IMR-90 (cell line): Measurements from ENCODE around the gene NFIA. TPM values are rescaled to one million over a fixed set of nuclear protein-coding genes. Genes with fewer than 3 reads are reported as not detected.

Source experiments
- ATAC-seq: fragments of 200-7000 bp; cut with Tn5 transposase; 2 replicates; pipeline ENCODE4 v1.9.1; 2020; ENCODE audit warnings: low read depth, mild to moderate bottlenecking, moderate library complexity
- BruUV-seq: library from RNA; stranded (reverse); fragments of 400-500 nt; replicated peaks from 2 replicates; lab custom pipeline; 2021; lab: Mats Ljungman, UMichigan
- CTCF ChIA-PET: fragments of 300-600 bp; formaldehyde crosslinking; extraction: SDS; loops from one replicate; lab custom pipeline; 2021; ENCODE audit warnings: antibody characterized with exemption; lab: Yijun Ruan, JAX
- POLR2A ChIA-PET: fragments of 300-600 bp; sonication (Branson Sonifier 250); formaldehyde crosslinking; loops from one replicate; lab custom pipeline; 2022; ENCODE audit warnings: antibody characterized with exemption; ENCODE audit not compliant: unreplicated experiment; lab: Charles Lee
- DNase-seq: peaks from one replicate; pipeline ENCODE4 v3.0.0; 2013
- H2AFZ ChIP-seq: replicated peaks from 2 replicates; pipeline ENCODE3; 2013; ENCODE audit warnings: low read length, mild to moderate bottlenecking; ENCODE audit not compliant: poor library complexity
- H2AK5ac ChIP-seq: 2 replicates; pipeline ENCODE4 v1.6.1; 2013; ENCODE audit warnings: low read depth, low read length, inconsistent platforms
- H2AK9ac ChIP-seq: replicated peaks from 2 replicates; pipeline ENCODE3; 2013; ENCODE audit warnings: mild to moderate bottlenecking, low read depth, low read length, moderate library complexity; ENCODE audit not compliant: poor library complexity
- H2BK120ac ChIP-seq: 2 replicates; pipeline ENCODE4 v1.6.1; 2013; ENCODE audit warnings: low read depth, low read length, inconsistent platforms
- H2BK15ac ChIP-seq: 3 replicates; pipeline ENCODE4 v1.6.1; 2013; ENCODE audit warnings: low read depth, low read length, inconsistent platforms
- H2BK20ac ChIP-seq: 2 replicates; pipeline ENCODE4 v1.6.1; 2013; ENCODE audit warnings: low read depth, mild to moderate bottlenecking, inconsistent platforms, low read length, moderate library complexity
- H2BK5ac ChIP-seq: 2 replicates; pipeline ENCODE4 v1.6.1; 2013; ENCODE audit warnings: mild to moderate bottlenecking, low read depth, low read length, inconsistent platforms; ENCODE audit not compliant: poor library complexity, severe bottlenecking
- H3K14ac ChIP-seq: replicated peaks from 2 replicates; pipeline ENCODE4 v1.6.1; 2013; ENCODE audit warnings: low read depth, low read length, inconsistent platforms
- H3K18ac ChIP-seq: 2 replicates; pipeline ENCODE4 v1.6.1; 2013; ENCODE audit warnings: low read depth, low read length, control low read depth
- H3K23ac ChIP-seq: 2 replicates; pipeline ENCODE4 v1.6.1; 2013; ENCODE audit warnings: low read depth, low read length, inconsistent platforms
- H3K27ac ChIP-seq: 2 replicates; pipeline ENCODE4 v1.5.1; 2013; ENCODE audit warnings: mild to moderate bottlenecking, control low read depth, low read length; ENCODE audit not compliant: insufficient read depth
- H3K27me3 ChIP-seq: 2 replicates; pipeline ENCODE4 v1.6.1; 2013; ENCODE audit warnings: low read length; ENCODE audit not compliant: control insufficient read depth, insufficient read depth
- H3K36me3 ChIP-seq: 2 replicates; pipeline ENCODE4 v1.6.1; 2013; ENCODE audit warnings: low read length, mixed read lengths; ENCODE audit not compliant: control insufficient read depth, insufficient read depth
- H3K4ac ChIP-seq: 2 replicates; pipeline ENCODE4 v1.6.1; 2013; ENCODE audit warnings: low read depth, low read length, inconsistent platforms
- H3K4me1 ChIP-seq: 2 replicates; pipeline ENCODE4 v1.6.1; 2013; ENCODE audit warnings: low read length, mixed read lengths; ENCODE audit not compliant: control insufficient read depth, insufficient read depth
- H3K4me2 ChIP-seq: 2 replicates; pipeline ENCODE4 v1.6.1; 2013; ENCODE audit warnings: low read depth, mild to moderate bottlenecking, control low read depth, low read length, moderate library complexity
- H3K4me3 ChIP-seq: 2 replicates; pipeline ENCODE4 v1.5.1; 2013; ENCODE audit warnings: low read depth, mild to moderate bottlenecking, control low read depth, low read length, moderate library complexity; ENCODE audit not compliant: insufficient read depth
- H3K56ac ChIP-seq: 2 replicates; pipeline ENCODE4 v1.6.1; 2013; ENCODE audit warnings: low read length, inconsistent platforms; ENCODE audit not compliant: insufficient read depth; ENCODE audit errors: extremely low read depth
- H3K79me1 ChIP-seq, 2 experiments: 2 replicates each; pipeline ENCODE4 v1.6.1; 2013; ENCODE audit warnings: low read length in 2 of 2, inconsistent platforms in 1 of 2, low read depth in 1 of 2
- H3K9ac ChIP-seq: 2 replicates; pipeline ENCODE4 v1.6.1; 2013; ENCODE audit warnings: low read depth, low read length, control low read depth
- H3K9me1 ChIP-seq: 2 replicates; pipeline ENCODE4 v1.6.1; 2013; ENCODE audit warnings: low read length, inconsistent platforms; ENCODE audit not compliant: insufficient read depth
- H3K9me3 ChIP-seq: 2 replicates; pipeline ENCODE4 v1.6.1; 2013; ENCODE audit warnings: low read length; ENCODE audit not compliant: control insufficient read depth, insufficient read depth
- H4K20me1 ChIP-seq: 2 replicates; pipeline ENCODE4 v1.6.1; 2013; ENCODE audit warnings: low read length, inconsistent platforms; ENCODE audit not compliant: insufficient read depth
- H4K5ac ChIP-seq: 2 replicates; pipeline ENCODE4 v1.6.1; 2013; ENCODE audit warnings: mild to moderate bottlenecking, low read depth, low read length, control low read depth
- H4K8ac ChIP-seq, 2 experiments: 2 replicates each; pipeline ENCODE4 v1.6.1; 2013; ENCODE audit warnings: low read depth in 2 of 2, low read length in 2 of 2, control low read depth in 1 of 2, inconsistent platforms in 1 of 2
- H4K91ac ChIP-seq: 2 replicates; pipeline ENCODE4 v1.6.1; 2013; ENCODE audit warnings: low read depth, low read length, inconsistent platforms; ENCODE audit not compliant: insufficient read depth
- BHLHE40 ChIP-seq: fragments of 150-350 bp; IDR thresholded peaks from 2 replicates; pipeline ENCODE4 v1.6.1; 2016; ENCODE audit warnings: mild to moderate bottlenecking, low read depth, low read length
- CEBPB ChIP-seq: IDR thresholded peaks from 2 replicates; pipeline ENCODE4 v1.6.1; 2012; ENCODE audit warnings: low read depth, low read length, improper control_type of control experiment
- MAFK ChIP-seq: IDR thresholded peaks from 2 replicates; pipeline ENCODE4 v1.6.1; 2012; ENCODE audit warnings: low read depth, low read length, improper control_type of control experiment
- MXI1 ChIP-seq: IDR thresholded peaks from 2 replicates; pipeline ENCODE4 v1.6.1; 2012; ENCODE audit warnings: low read depth, mild to moderate bottlenecking, low read length, moderate library complexity, borderline replicate concordance
- NFE2L2 ChIP-seq: fragments of 150-350 bp; IDR thresholded peaks from 2 replicates; pipeline ENCODE4 v1.6.1; 2016; ENCODE audit warnings: low read depth, mild to moderate bottlenecking, low read length
- RAD21 ChIP-seq: IDR thresholded peaks from 2 replicates; pipeline ENCODE4 v1.6.1; 2012; ENCODE audit warnings: low read length, improper control_type of control experiment
- RFX5 ChIP-seq: IDR thresholded peaks from 2 replicates; pipeline ENCODE4 v1.8.0; 2012; ENCODE audit warnings: low read depth, mild to moderate bottlenecking, low read length, moderate library complexity
- SMC3 ChIP-seq: fragments of 150-350 bp; IDR thresholded peaks from 2 replicates; pipeline ENCODE4 v1.6.1; 2016; ENCODE audit warnings: low read depth, mild to moderate bottlenecking, antibody characterized with exemption, low read length, moderate library complexity
- WGBS, 2 experiments: methylation state at CpG; one replicate each; pipeline versions ENCODE4 v1.1.5 to v1.1.7; 2013; ENCODE audit warnings: missing lambda C conversion rate in 2 of 2; ENCODE audit not compliant: insufficient read length in 1 of 2; ENCODE audit errors: extremely low coverage in 2 of 2; 5-methylcytosine and 5-hydroxymethylcytosine counted together
- dilution Hi-C: fragments of 300-500 bp; cut with HindIII; formaldehyde crosslinking; loops from one replicate; pipeline ENCODE4 v1.14.3; 2018; ENCODE audit warnings: low sequenced_read_pairs; ENCODE audit not compliant: unreplicated experiment
- in situ Hi-C: fragments of 300-500 bp; cut with MboI; formaldehyde crosslinking; loops from 3 replicates; pipeline ENCODE4 v1.14.3; 2019; ENCODE audit warnings: low sequenced_read_pairs, inconsistent platforms, mixed read lengths
- intact Hi-C: fragments of 100-400 bp; cut with micrococcal nuclease; formaldehyde crosslinking; loops from 2 replicates; pipeline ENCODE4 v1.10.0; 2022
- polyA plus RNA-seq, 3 experiments: library from polyadenylated mRNA; depleted of rRNA; stranded (reverse); fragments of >200 nt; gene quantifications; 2 replicates each; pipeline ENCODE4 v1.2.3, GENCODE V29; 2012; ENCODE audit warnings: low replicate concordance in 1 of 3
- total RNA-seq: library from RNA; depleted of rRNA; stranded (reverse); fragments of >200 nt; gene quantifications from 2 replicates; pipeline ENCODE4 v1.2.3, GENCODE V29; 2012
- TF ChIP-seq, protein P1 (sequence below): fragments of 150-350 bp; IDR thresholded peaks from 2 replicates; pipeline ENCODE4 v1.6.1; 2016; ENCODE audit warnings: low read depth, mild to moderate bottlenecking, low read length, moderate library complexity, borderline replicate concordance
- TF ChIP-seq, protein P2 (sequence below): fragments of 150-350 bp; IDR thresholded peaks from 2 replicates; pipeline ENCODE4 v1.6.1; 2017; ENCODE audit warnings: mild to moderate bottlenecking, antibody characterized with exemption, low read length, low read depth
- TF ChIP-seq, protein P3 (sequence below): conservative IDR thresholded peaks from 2 replicates; pipeline ENCODE4 v1.5.1; 2012; ENCODE audit warnings: mild to moderate bottlenecking, low read depth, low read length, improper control_type of control experiment

NFIA gene
- total and polyA plus RNA-seq, 2 of the 4 experiments (the other 2 are of a cell fraction) = 1.6 to 2.2 TPM

DNA sequence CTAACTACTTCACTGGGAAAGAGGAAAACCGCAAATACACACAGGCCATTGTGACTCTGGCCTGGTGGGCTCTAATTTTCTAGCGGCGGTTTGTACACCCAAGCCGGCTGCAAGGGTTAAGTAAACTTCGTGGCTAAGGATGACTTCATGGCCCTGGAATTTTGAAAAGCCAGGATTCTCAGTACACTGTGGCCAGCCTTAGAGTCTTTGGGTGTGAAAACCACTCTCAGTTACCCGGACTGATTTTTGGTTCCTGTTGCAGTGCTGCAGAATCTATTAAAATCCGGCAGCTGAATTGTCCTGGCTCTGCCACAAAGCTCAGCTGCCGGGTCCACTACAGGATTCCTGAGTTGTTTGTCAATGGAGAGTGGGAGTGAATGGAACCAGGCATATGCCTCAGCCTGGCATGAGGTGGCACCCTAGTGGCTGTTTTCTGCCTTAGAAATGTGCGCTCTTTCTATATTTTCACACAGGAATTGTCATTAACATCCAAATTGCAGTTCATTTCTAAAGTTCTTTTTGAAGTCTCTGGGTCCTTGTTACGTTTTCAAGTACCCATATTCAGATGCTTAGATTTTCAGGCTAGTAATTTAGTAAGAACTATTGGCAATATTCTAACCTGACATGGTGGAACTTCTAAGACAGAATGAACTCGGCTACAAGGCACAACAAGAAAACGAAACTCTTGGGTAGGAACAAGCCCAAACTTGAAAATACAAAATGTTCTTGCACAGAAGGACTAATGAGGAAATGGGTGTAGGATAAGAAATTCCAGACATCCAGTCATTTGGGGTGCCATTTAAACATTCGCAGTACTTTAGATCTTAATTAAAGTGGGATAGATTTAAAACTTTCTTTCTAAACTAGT is 255.9 kb downstream of the NFIA start (continued):
- TF ChIP-seq MXI1 = no peak

DNA sequence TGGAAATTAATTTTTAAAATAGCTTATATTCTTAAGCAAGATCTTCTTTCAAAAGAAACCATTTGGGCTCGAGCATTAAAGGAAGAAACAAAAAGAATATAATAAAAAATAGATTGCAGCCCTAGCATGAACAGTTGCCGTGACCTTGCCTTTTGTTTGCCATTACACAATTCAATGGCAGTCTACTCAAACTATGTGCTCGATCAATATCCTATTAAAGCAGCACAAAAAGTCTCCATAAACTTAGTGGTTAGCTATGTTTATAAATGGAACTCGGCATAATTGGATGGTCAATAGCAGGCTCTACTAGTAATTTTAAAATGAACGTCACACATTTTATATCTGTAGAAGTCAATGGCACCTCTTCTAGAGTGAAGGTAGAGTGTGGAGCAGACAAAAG is 256.5 kb downstream of the NFIA start:
- H2BK20ac ChIP-seq = no peak overlapping the region
- no peak for ATAC-seq
- H4K20me1 ChIP-seq = no peaks in the 10 kb centered on the region; the same call in 1 of the 2 replicates
- no peak overlapping the region for H2AFZ ChIP-seq
- H3K23ac ChIP-seq = no peak overlapping the region
- H2BK15ac ChIP-seq = no peak overlapping the region
- POLR2A ChIA-PET = no interaction called here
- dilution Hi-C loops = no loop called here
- no peak overlapping the region for H2AK9ac ChIP-seq
- no peaks in the 10 kb centered on the region; the same call in 1 of the 2 replicates for H3K9me1 ChIP-seq
- no peak overlapping the region for H3K4me2 ChIP-seq
- H3K36me3 ChIP-seq = no peaks in the 10 kb centered on the region
- no CpG with 5 or more reads among the region's 5 CpGs for WGBS, 2 experiments
- H3K79me1 ChIP-seq = no peaks in the 10 kb centered on the region
- no peak overlapping the region for H3K4ac ChIP-seq
- H4K8ac ChIP-seq = no peak overlapping the region
- no peak overlapping the region for H2AK5ac ChIP-seq
- in situ Hi-C loops = loop anchor here (10.0 kb wide), 1 partner anchor 284 kb away; no protein-coding TSS in a partner anchor
- CTCF ChIA-PET = interaction anchor here (1.0 to 1.5 kb wide), 2 partner anchors 40 to 289 kb away, joined by 3 read pairs; no protein-coding TSS in a partner anchor
- H3K4me1 ChIP-seq = no peaks in the 10 kb centered on the region
- intact Hi-C loops = loop anchor here (1.0 to 2.0 kb wide), 5 partner anchors 114 to 513 kb away; no protein-coding TSS in a partner anchor
- H3K9ac ChIP-seq = no peak overlapping the region
- H4K91ac ChIP-seq = no peak overlapping the region
- no peak overlapping the region for H2BK120ac ChIP-seq
- BruUV-seq = no TSS peak
- DNase-seq = no peak
- no peak overlapping the region for H3K14ac ChIP-seq
- H3K27ac ChIP-seq = no peak overlapping the region
- no peak overlapping the region for H3K56ac ChIP-seq
- no peaks in the 10 kb centered on the region for H3K9me3 ChIP-seq
- no peak overlapping the region for H3K4me3 ChIP-seq
- no peak overlapping the region for H2BK5ac ChIP-seq
- H4K5ac ChIP-seq = no peak overlapping the region
- no peak overlapping the region for H3K18ac ChIP-seq
- peaks cover 31% of the 10 kb centered on the region for H3K27me3 ChIP-seq
- TF ChIP-seq, protein P1, sequence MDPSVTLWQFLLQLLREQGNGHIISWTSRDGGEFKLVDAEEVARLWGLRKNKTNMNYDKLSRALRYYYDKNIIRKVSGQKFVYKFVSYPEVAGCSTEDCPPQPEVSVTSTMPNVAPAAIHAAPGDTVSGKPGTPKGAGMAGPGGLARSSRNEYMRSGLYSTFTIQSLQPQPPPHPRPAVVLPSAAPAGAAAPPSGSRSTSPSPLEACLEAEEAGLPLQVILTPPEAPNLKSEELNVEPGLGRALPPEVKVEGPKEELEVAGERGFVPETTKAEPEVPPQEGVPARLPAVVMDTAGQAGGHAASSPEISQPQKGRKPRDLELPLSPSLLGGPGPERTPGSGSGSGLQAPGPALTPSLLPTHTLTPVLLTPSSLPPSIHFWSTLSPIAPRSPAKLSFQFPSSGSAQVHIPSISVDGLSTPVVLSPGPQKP = no peak
- TF ChIP-seq BHLHE40 (no peak), CEBPB (no peak), RAD21 (no peak), SMC3 (no peak), RFX5 (no peak), MAFK (no peak), MXI1 (no peak), NFE2L2 (no peak)
- TF ChIP-seq, protein P2, sequence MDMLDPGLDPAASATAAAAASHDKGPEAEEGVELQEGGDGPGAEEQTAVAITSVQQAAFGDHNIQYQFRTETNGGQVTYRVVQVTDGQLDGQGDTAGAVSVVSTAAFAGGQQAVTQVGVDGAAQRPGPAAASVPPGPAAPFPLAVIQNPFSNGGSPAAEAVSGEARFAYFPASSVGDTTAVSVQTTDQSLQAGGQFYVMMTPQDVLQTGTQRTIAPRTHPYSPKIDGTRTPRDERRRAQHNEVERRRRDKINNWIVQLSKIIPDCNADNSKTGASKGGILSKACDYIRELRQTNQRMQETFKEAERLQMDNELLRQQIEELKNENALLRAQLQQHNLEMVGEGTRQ = no peak
- TF ChIP-seq, protein P3, sequence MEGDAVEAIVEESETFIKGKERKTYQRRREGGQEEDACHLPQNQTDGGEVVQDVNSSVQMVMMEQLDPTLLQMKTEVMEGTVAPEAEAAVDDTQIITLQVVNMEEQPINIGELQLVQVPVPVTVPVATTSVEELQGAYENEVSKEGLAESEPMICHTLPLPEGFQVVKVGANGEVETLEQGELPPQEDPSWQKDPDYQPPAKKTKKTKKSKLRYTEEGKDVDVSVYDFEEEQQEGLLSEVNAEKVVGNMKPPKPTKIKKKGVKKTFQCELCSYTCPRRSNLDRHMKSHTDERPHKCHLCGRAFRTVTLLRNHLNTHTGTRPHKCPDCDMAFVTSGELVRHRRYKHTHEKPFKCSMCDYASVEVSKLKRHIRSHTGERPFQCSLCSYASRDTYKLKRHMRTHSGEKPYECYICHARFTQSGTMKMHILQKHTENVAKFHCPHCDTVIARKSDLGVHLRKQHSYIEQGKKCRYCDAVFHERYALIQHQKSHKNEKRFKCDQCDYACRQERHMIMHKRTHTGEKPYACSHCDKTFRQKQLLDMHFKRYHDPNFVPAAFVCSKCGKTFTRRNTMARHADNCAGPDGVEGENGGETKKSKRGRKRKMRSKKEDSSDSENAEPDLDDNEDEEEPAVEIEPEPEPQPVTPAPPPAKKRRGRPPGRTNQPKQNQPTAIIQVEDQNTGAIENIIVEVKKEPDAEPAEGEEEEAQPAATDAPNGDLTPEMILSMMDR = no peak
